ENCODE results near the gene ZNF232.

GRCh38 chr17:5110816-5111215, 862 bp downstream of the ZNF232 start:
- TF ChIP-seq POLR2A (IDR thresholded peaks at IDR 0.05; ENCODE audit: low read length) (no peak), GATA1 (IDR thresholded peaks at IDR 0.05; ENCODE audit: low read depth, low read length) (no peak)

Data from erythroblast (primary cell).